Stimulated activated CD4-positive, alpha-beta T cell treated with anti-CD3 and anti-CD28 coated beads, Interleukin-2, amount 100 ng/mL, for 24 hours (primary cell): ENCODE data around the gene ANKRD36.
"Not testable (repeated sequence)": the region's sequence is repeated elsewhere in the genome, so short reads cannot be mapped to it uniquely, and the experiment has no call there.

Experiments used
- DNase-seq, 2 donors: peaks; one replicate each; pipeline ENCODE4 v3.0.0-alpha.2; 2020

Gene ANKRD36

DNA sequence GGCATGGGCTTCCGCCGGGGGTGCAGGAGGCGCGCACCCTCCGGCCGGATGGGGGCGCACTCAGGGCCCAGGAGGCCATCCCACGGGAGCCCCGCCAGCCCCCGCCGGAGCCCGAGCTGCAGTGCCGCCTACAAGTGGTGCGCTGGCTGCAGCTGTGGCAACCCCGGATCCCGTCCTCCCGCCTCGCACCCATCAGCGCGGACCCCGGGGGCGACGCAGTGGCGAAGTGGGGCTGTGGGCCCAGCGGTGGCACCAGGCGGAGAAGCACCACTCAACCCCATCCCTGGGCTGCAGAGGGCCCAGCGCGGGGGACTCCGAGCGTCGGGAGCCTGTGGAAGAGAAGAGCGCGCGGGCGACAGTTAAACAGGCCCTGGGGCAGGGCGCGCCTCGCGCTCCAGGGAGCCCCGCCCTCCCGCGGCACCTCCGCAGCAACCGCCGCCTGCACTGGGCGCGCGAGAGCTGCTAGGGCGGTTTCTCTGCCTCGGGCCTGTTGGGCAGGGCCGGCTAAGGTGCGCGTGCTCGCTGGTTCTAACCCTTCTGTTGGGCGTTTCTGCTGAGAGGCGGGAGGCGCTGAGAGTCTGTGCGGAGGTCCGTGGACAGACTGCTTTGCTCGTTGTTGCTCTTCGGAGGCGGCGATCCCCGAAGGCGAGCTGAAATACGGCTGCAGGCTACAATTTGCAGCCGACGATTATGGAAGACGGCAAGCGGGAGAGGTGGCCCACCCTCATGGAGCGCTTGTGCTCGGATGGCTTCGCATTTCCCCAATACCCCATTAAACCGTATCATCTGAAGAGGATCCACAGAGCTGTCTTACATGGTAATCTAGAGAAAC is at the start of gene ANKRD36:
Gene ANKRD36 (plus strand): TSS at position 104 of the 832 bp plus-strand sequence. CDS start 587 bp downstream, at position 691.
- DNase-seq: peak; percentile 85 to 89

DNA sequence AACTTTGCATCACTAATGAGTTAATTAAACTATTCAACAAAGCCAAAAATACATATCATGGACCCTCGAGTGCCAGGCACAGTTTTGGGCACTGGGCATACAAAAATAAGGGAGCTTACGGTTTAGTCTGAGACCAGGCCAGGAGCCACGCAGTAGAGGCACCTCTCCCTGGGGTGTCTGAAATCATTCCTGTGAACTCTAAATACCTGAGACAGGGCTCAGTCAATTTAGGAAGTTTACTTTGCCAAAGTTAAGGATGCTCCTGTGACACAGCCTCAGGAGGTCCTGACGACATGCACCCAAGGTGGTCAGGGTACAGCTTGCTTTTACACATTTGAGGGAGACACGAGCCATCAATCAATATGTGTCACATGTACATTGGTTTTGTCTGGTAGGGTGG is 46.9 kb upstream of the ANKRD36 start:
- DNase-seq: not testable (repeated sequence)

DNA sequence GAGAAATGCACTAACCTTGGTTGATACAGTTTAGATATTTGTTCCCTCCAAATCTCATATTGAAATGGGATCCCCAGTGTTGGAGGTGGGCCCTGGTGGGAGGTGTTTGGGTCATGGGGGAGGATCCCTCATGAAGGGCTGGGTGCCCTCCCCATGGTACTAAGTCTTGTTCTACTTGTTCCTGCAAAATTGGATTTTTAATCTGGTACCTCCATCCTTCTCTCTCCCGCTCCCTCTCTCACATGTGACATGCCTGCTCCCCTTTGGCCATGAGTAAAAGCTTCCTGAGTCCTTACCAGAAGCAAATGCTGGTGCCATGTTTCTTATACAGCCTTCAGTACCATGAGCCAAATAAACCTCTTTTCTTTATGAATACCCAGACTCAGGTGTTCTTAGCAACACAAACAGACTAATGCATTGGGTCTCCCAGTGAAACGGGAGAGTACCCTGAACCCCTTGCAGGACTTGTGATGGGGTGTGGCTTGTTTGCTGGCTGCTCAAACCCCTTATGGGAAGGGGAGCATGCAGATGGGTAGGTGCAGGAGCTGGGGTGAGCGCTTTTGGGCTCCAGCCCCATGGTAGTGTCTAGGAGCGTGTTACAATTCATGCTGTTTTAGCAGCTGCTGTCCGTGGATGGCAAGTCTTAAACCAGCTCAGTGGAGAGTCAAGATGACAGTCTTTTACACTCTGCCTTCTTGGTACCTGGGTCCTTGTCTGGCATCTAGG is 45.5 kb upstream of the ANKRD36 start:
- no peak for DNase-seq

DNA sequence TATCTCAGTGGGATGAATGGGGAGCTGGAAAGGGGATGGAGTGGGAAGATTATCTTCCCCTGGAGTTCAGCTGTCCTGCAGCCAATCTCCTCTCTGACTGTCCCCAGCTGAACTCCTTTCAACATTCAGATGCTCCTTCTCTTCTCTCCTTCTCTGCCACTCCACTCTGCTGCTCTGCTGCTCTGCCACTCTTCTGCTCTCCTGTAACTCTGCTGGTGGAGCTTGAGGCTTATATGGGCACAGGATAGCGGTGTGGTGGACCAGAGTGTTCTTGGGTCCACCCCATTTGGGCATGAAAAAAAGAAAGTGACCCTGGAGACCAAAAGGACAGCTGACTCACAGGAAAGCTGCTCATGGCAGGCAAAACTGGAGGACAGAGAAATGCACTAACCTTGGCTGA is 44.9 kb upstream of the ANKRD36 start:
- no peak for DNase-seq

DNA sequence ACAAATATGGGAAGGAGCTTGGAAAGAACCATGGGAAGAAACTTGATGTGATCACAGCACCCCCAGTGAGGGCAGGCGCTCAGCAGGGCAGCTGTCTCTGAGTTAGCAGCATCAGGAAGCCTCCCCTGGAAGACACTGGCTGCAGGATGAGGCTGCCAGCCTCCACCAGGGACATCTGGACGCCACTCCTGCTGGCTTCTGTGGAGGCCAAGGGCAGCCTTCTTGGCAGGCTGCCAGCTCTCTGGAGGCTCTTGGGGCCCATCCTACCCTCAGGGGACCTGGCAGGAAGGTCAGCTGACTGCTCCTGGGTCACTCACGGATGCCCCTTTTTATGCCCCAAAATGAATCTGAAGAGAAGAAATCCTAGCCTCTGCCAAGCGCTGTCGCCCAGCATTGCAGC is 44.2 kb upstream of the ANKRD36 start:
- DNase-seq: not testable (repeated sequence)

DNA sequence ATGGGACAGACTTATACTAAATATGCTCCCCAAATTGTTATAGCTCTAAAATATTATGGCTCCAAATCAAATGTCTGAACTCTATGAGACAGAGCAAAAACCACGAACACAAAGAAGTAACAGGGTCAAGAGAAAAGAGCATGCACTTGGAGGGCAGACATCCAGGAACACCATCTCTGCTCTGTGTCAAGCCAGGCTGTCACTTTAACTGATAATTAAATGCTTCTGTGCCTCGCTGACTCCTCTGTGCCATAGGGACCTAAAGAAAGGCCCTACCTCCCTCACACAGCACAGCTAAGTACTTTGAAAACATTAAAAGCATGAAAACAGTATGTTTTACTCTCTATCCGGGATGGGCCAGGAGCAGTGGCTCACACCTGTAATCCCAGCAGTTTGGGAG is 42.0 kb upstream of the ANKRD36 start:
- DNase-seq: not testable (repeated sequence)

DNA sequence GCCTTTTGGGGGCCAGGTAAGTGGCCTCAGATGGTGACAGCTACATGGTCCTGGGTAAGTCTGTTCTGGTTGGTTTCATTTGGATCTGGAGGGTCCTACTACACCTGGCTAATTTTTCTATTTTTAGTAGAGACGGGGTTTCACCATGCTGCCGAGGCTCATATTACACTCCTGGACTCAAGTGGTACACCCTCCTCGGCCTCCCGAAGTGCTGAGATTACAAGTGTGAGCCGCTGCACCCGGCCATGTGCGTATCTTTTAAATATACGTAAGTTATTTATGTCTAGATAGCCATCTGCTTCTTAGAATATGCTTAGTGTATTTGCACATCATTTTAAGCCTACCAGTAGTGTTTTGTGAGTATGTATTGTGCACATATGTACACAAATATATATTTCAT is 35.7 kb upstream of the ANKRD36 start:
- DNase-seq: not testable (repeated sequence)

DNA sequence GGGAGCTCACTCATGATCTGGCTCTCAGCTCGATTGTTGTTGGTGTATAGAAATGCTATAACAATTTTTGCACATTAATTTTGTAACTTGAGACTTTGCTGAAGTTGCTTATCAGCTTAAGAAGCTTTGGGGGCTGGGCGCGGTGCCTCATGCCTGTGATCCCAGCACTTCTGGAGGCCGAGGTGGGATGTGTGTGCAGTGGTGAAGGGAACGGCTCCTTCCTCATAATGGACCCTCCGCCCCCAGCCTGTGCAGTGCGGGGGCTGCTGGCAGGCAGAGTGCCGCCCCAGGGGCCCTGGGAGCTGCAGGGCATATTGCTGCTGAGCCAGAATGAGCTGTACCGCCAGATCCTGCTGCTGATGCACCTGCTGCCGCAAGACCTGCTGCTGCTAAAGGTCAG is 32.1 kb upstream of the ANKRD36 start:
- DNase-seq: not testable (repeated sequence)

DNA sequence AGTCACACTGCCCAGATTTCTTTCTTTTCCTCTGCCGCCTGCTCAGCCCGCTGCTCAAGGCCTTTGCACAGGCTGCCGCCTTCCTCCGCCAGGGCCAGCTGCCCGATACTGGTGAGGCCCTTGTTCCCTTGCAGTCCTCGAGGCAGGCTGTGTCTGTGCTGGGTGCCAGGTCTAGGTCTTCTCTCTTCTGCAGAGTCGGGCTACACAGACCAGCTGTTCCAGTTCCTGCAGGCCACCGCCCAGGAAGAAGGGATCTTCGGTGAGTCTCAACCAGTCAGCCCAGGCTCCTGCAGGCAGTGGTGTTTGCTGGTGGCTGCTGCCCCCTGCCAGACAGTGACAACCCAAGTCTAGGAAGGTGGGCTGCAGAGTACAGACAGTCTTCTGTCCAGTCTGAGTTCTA is 30.7 kb upstream of the ANKRD36 start:
- not testable (repeated sequence) for DNase-seq

DNA sequence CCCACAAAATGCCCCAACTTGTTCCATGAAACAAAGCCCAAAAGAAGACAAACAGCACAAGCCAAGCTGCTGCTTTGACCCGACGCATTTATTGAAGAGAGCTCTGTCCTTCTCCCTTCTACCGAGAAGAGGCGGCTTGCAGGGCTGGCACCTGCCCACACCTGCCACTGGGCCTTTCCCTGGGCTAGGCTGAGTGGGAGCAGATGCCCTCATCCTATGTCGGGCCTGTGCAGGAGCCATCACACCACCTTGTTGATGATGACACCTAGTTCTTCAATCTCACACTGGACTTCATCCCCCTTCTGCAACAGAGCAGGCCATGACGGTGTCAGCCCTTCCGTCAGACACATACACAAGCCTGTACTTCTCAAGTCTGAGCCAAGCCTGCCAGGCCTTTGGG is 29.4 kb upstream of the ANKRD36 start:
- not testable (repeated sequence) for DNase-seq

DNA sequence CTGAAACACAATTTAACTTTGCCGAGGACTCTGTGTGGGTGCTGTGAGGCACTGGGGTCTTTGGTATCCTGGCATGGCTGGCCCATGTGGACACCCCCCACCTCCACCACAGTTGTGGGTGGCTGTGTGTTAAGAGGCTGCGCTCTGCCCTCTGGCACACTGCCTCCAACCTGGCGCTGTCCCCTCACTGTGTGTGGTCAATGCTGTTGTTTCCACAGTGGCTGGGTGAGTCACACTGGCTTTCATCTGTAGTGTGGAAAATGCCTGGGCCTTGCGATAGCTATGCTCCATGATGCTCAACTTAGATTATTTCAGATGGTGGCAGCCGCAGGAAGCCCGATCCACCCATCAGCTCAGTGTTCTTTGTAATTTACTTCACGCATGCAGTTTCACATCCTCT is 27.9 kb upstream of the ANKRD36 start:
- DNase-seq: not testable (repeated sequence)

DNA sequence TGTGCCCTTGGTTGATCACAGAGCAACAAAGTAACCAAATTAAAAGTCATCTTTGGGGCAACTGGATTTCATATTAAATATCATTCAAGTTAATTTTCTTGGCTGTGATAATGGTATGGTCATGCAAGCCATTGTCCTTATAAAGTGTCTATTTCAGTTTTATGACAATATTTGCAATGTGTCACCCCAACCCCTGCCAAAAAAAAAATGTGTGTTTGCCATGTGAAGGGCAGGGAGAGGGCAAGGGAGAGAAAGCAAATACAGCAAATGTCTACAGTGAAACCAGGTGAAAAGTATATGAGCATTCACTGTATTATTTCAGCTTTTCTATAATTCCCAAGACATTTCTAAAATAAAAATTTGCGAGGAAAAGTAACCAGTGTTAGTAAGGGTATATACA is 24.2 kb upstream of the ANKRD36 start:
- not testable (repeated sequence) for DNase-seq

DNA sequence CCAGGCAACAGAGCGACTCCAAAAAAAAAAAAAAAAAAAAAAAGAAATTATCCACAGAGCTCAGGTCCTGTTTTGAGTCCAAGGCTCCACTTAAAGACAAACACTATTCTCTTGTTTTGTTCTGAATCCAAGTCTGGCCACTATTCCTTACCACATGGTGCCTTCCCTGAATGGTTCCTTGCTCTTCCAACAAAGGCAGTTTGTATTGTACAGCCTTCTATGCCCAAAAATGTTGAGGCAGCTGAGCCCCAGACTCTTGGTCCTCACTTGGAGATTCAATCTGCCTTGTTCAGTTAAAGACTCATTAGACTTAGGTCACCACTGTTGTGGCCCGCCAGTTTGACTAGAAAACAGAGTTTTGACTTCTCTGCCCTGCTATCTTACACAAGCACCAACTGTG is 20.0 kb upstream of the ANKRD36 start:
- DNase-seq: not testable (repeated sequence)

DNA sequence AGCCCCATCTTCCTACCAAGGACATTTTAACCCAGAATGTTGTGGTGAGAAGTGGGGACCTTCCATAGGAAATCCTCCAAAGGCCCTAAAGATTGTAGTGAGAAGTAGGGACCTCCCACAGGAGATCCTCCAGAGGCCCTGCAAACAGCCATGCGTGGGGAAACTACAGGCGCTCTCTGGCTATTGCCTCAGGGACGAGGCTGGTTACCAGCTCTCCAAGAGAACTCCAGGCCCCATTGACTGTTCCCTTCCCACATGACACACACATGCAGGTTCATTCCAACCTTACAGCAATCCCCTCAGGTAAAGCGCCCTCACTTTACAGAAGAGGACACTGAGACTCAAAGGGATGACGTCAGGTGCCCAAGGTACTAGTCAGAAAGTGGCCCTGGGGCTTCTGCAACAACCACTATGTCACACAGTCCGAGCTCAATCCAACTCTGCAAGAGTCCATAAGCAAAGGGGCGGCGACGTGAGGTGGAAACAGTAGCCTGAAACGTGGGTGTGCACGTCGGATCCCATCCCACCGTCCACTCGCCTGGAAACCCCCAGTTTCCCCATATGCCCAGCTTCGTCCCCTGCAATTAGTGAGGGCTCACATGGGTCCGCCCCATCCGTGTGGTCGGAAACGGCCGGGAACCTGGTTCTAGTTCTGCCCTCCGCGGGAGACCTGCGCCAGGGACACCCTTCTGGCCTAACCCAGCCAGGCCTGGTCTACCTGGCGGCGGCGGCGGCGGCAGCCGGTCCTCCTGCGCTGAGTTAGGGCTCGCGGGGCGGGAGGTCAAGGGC is 18.8 kb upstream of the ANKRD36 start:
- not testable (repeated sequence) for DNase-seq

DNA sequence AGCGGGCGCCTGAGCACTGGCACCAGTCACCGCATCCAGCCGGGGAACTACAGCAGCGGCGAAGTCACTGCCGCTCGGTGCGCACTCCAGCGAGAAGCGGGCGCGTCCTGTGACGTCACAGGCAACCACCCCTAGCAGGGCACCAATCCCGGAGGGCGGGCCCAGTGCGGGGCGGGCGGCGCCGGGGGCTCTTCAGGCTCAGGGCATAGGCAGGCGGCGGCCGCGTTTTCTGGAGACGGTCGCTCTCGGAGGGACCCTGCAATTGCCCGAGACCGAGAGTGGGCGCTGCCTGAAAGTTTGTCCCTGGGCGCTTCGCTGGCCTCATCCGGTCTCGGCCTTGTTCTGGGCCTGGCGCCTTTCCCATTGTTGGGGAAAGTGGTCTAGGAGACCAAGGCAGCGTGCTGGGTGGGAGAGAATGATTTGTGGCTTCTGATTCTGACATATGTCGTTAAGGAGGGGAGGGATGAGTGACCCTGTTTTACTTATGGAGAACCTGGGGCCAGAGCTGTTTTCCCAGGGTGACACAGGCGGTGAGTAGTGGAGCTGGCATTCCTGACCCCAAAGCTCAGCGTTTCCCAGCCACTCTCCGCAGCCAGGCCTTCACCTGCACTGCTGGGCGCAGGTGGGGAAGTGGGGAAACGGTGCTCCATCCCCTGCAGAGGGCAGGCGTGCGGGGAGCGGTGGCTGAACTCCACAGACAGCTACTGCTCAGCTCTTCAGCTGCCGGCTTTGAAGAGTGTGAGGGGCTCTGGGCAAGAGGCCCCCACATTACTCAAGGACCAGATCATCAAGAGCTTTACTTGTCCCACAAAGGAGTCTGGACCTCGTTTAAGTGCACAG is 18.0 kb upstream of the ANKRD36 start, which contains the start of gene FAHD2B:
Gene FAHD2B (minus strand): TSS at position 111 of the 840 bp plus-strand sequence. CDS start 3,176 bp downstream, outside the sequence.
- DNase-seq: peak; percentile 83 to 89

DNA sequence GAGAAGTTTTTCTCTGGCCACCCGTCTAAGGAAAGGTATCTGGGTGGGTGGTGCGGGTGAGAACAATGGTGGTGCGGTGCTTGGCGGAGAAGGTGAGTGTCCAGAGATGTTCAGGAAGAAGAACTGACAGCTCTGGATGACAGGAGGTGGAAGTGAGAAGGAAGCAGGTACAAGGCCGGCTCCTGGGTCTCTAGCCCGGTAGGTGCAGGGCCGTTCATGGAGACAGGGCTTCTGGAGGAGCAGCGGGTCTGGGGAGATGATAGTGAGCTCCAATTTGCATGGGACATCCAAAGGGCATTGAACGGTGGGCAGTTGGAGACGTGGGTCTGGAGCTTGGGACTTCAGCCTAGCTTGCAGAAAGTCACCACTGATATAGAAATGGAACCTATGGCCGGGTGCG is 17.3 kb upstream of the ANKRD36 start:
- no peak for DNase-seq

DNA sequence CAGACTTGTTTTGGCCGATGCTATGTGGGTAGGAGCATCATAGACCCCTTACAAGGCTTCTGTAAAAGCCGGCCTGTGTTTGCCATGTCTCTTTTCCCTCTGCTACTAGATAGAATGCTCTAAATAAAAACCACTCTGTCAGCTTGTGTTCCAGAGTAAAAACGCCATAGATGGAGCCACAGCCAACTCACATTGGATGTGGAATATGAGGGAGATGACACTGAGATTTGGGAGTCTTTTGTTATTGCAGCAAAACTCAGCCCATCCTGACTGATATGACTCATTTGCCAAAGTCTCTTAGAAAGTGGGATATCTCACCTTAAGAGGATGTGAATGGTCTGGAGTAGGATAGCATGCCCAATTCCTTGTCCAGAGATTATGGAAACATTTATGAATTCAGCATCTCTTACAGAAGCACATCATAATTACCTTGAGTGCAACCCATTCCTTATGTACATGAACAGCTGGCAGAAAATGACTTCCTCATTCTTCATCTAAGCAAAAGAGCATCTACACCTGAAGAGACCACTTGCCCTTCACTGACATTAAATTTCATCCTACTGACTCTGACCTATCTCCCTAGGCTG is 14.1 kb upstream of the ANKRD36 start:
- DNase-seq: not testable (repeated sequence)

DNA sequence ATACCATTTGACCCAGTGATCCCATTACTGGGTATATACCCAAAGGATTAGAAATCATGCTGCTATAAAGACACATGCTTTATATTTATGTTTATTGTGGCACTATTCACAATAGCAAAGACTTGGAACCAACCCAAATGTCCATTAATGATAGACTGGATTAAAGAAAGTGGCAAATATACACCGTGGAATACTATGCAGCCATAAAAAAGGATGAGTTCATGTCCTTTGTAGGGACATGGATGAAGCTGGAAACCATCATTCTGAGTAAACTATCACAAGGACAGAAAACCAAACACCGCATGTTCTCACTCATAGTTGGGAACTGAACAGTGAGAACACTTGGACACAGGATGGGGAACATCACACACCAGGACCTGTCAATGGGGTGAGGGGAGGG is 6.1 kb upstream of the ANKRD36 start:
- DNase-seq: not testable (repeated sequence)

DNA sequence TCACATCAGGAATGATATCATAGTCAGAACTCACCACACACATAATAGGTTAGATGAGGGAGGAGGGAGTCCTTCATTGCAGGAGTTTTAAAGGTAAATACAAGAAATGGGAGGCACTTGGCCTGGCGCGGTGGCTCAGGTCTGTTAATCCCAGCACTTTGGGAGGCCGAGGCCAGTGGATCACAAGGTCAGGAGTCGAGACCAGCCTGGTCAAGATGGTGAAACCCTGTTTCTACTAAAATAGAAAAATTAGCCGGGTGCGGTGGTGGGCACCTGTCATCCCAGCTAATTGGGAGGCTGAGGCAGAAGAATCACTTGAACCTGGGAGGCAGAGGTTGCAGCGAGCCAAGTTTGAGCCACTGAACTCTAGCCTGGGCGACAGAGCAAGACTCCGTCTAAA is 1.7 kb upstream of the ANKRD36 start:
- not testable (repeated sequence) for DNase-seq

DNA sequence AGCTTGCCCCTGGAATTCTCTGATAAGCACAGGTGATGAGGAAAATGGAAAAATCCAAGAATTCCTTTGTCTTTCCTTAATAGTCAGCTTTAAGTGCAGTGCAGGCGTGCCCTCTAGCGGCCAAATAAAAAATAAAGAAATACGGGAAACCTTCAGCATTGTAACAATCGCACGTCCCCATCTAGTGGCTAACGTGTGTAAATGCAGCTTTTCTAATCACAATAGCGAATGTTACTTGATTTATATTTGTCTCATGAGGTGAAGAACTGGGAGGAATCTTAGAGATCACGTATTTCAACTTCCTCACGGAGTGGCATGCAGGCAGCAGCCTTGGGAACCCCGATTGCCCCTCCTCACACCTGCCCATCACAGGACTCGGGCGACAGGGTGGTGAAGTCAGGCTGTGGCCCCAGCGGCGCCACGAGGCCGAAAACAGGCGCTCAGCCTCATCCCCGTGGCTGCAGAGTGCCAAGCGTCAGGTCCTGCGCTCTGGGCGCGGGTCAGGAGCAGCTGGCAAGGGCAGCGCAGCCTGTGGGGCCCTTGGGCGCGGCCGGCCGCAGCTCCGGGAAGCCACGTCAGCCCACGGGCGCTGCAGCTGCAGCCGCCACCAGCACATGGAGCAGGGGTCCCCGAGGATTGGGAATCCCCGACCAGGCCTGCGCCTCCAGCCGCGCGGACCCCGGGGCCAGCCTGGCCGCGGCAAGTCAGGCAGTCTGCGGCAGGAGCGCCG is 468 bp upstream of the ANKRD36 start:
- DNase-seq: peak; percentile 46 to 66

DNA sequence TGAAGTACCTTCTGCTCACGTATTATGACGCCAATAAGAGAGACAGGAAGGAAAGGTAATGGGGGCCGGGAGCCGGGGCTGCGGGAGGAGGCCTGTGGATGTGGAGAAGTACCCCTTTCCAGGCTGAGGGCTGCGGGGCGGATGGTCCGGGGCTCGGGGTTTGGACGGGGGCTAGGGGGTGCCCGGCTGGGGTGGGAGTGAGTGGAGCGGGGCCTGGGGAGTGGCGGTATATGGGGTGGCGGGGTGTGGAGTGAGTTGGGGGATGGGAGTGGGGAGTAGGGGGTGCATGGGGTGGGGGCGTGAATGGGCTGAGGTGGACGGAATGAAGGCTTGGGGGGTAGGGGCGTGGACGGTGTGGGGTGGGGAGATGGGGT is 916 bp downstream of the ANKRD36 start:
- not testable (repeated sequence) for DNase-seq
